K562 (cell line): Measurements from ENCODE around the gene VWA3B. TPM values are rescaled to one million over a fixed set of nuclear protein-coding genes. Genes with fewer than 3 reads are reported as not detected.

Experiments used
- ATAC-seq: fragments of 200-7000 bp; cut with Tn5 transposase; 3 replicates; pipeline ENCODE4 v1.9.1; 2020; ENCODE audit warnings: moderate library complexity
- BruUV-seq: library from RNA; stranded (reverse); fragments of 400-500 nt; replicated peaks from 2 replicates; lab custom pipeline; 2021; lab: Mats Ljungman, UMichigan
- CTCF ChIA-PET: fragments of 300-600 bp; formaldehyde crosslinking; extraction: SDS; loops from one replicate; lab custom pipeline; 2021; ENCODE audit warnings: low intra/inter-chr PET ratio; lab: Yijun Ruan, JAX
- POLR2A ChIA-PET: fragments of 300-600, 350-650 bp; sonication (Branson Sonifier 250); formaldehyde crosslinking; extraction: SDS; loops from one replicate; lab custom pipeline; 2021; ENCODE audit warnings: antibody characterized with exemption, inconsistent platforms; lab: Yijun Ruan, JAX
- DNase-seq, 4 experiments: peaks; one replicate each; pipeline versions ENCODE4 v3.0.0 to v3.0.0-alpha.2; 2011 to 2018; ENCODE audit warnings: low spot score in 3 of 4, mixed read lengths in 3 of 4; ENCODE audit errors: extremely low read depth in 1 of 4
- FAIRE-seq: peaks from 2 replicates; lab custom pipeline; 2011; peaks lifted over from hg19 to GRCh38; lab: Jason Lieb, UNC
- H2AFZ ChIP-seq: 2 replicates; pipeline ENCODE4 v1.6.0; 2011; ENCODE audit warnings: low read depth, low read length, control low read depth, inconsistent platforms
- H3K27ac ChIP-seq: fragments of 200-600 bp; 3 replicates; pipeline ENCODE4 v1.8.0; 2011; ENCODE audit warnings: low read depth, mild to moderate bottlenecking, control low read depth, inconsistent platforms, low read length, moderate library complexity, mixed read lengths; ENCODE audit errors: extremely low read depth
- H3K27me3 ChIP-seq, 2 experiments: fragments of 300-600 bp in 1 of 2; 2 replicates in 1 of 2; 3 replicates in 1 of 2; pipeline versions ENCODE4 v1.6.0 to v1.8.0; 2011; ENCODE audit warnings: inconsistent platforms in 2 of 2, low read length in 2 of 2, mild to moderate bottlenecking in 1 of 2, mixed read lengths in 1 of 2, moderate library complexity in 1 of 2; ENCODE audit not compliant: control insufficient read depth in 2 of 2, insufficient read depth in 2 of 2
- H3K36me3 ChIP-seq: fragments of 300-600 bp; 3 replicates; pipeline ENCODE4 v1.8.0; 2011; ENCODE audit warnings: mild to moderate bottlenecking, low read length, inconsistent platforms; ENCODE audit not compliant: control insufficient read depth, insufficient read depth
- H3K4me1 ChIP-seq, 2 experiments: fragments of 200-600 bp in 1 of 2; replicated peaks in 1 of 2; 2 replicates in 1 of 2; 3 replicates in 1 of 2; pipeline versions ENCODE4 v1.5.1 to v1.8.0; 2011; ENCODE audit warnings: inconsistent platforms in 2 of 2, low read length in 2 of 2, mild to moderate bottlenecking in 1 of 2, mixed read lengths in 1 of 2, moderate library complexity in 1 of 2; ENCODE audit not compliant: control insufficient read depth in 2 of 2, insufficient read depth in 2 of 2
- H3K4me2 ChIP-seq: 2 replicates; pipeline ENCODE4 v1.6.1; 2011; ENCODE audit warnings: low read length, control low read depth, inconsistent platforms, mixed read lengths; ENCODE audit not compliant: insufficient read depth
- H3K4me3 ChIP-seq: fragments of 200-600 bp; sonication (generic), shearing (Covaris generic); 2 replicates; pipeline ENCODE4 v1.5.1; 2016; ENCODE audit warnings: control low read depth, inconsistent platforms
- H3K79me2 ChIP-seq: fragments of 200-600 bp; 3 replicates; pipeline ENCODE4 v1.8.0; 2011; ENCODE audit warnings: low read length, inconsistent platforms; ENCODE audit not compliant: control insufficient read depth, insufficient read depth
- H3K9ac ChIP-seq, 2 experiments: 2 replicates each; pipeline versions ENCODE4 v1.6.0 to v1.6.1; 2011; ENCODE audit warnings: low read depth in 2 of 2, low read length in 2 of 2, control low read depth in 1 of 2, inconsistent platforms in 1 of 2, mild to moderate bottlenecking in 1 of 2, mixed read lengths in 1 of 2; ENCODE audit not compliant: insufficient read depth in 1 of 2
- H3K9me1 ChIP-seq: one replicate; pipeline ENCODE4 v1.6.0; 2011; ENCODE audit warnings: inconsistent platforms, mild to moderate bottlenecking, low read length, moderate library complexity; ENCODE audit not compliant: control insufficient read depth, insufficient read depth
- H3K9me3 ChIP-seq: replicated peaks from 2 replicates; pipeline ENCODE4 v1.5.1; 2011; ENCODE audit warnings: low read depth, low read length, inconsistent platforms; ENCODE audit not compliant: control insufficient read depth, insufficient read depth
- H4K20me1 ChIP-seq: replicated peaks from 2 replicates; pipeline ENCODE4 v1.6.1; 2011; ENCODE audit warnings: low read length, inconsistent platforms, mixed read lengths; ENCODE audit not compliant: control insufficient read depth, insufficient read depth
- JUND ChIP-seq, 2 experiments: IDR thresholded peaks; 2 replicates in 1 of 2; 3 replicates in 1 of 2; pipeline ENCODE4 v1.6.1; 2011; ENCODE audit warnings: borderline replicate concordance in 2 of 2, low read depth in 2 of 2, low read length in 2 of 2, improper control_type of control experiment in 1 of 2, missing biosample characterization in 1 of 2, missing genetic modification characterization in 1 of 2, missing genetic modification reagents in 1 of 2
- NCOR1 ChIP-seq: fragments of 450-650 bp; IDR thresholded peaks from 2 replicates; pipeline ENCODE4 v1.6.1; 2016; ENCODE audit warnings: mild to moderate bottlenecking, moderate library complexity
- NR2C1 ChIP-seq, 2 experiments: fragments of 450-650 bp; IDR thresholded peaks; 2 replicates each; pipeline ENCODE4 v1.6.1; 2017; ENCODE audit warnings: mild to moderate bottlenecking in 2 of 2, antibody characterized with exemption in 1 of 2, inconsistent platforms in 1 of 2, missing compliant biosample characterization in 1 of 2, missing genetic modification characterization in 1 of 2
- POLR2AphosphoS2 ChIP-seq: IDR thresholded peaks from 2 replicates; pipeline ENCODE4 v1.6.1; 2012; ENCODE audit warnings: low read length, improper control_type of control experiment
- SMARCE1 ChIP-seq: fragments of 450-650 bp; IDR thresholded peaks from 2 replicates; pipeline ENCODE4 v1.7.1; 2016; ENCODE audit warnings: mild to moderate bottlenecking
- STAT6 ChIP-seq: sonication (generic); formaldehyde crosslinking; IDR thresholded peaks from 2 replicates; pipeline ENCODE4 v1.8.1; 2023; ENCODE audit warnings: mild to moderate bottlenecking, missing genetic modification reagents
- ZFP91 ChIP-seq: sonication (generic); formaldehyde crosslinking; IDR thresholded peaks from 2 replicates; pipeline ENCODE4 v1.8.0; 2022; ENCODE audit warnings: mild to moderate bottlenecking, missing genetic modification reagents
- ZNF277 ChIP-seq: fragments of 250-450 bp; sonication (Bioruptor Pico); IDR thresholded peaks from 2 replicates; pipeline ENCODE4 v1.8.0; 2022; ENCODE audit warnings: inconsistent platforms, mild to moderate bottlenecking, moderate library complexity, borderline replicate concordance
- ZNF384 ChIP-seq: IDR thresholded peaks from 2 replicates; pipeline ENCODE4 v1.6.1; 2012; ENCODE audit warnings: low read depth, low read length, improper control_type of control experiment
- ZZZ3 ChIP-seq: fragments of 450-650 bp; IDR thresholded peaks from 2 replicates; pipeline ENCODE4 v1.6.1; 2016; ENCODE audit warnings: antibody characterized with exemption, mild to moderate bottlenecking, moderate library complexity
- WGBS: fragments of 100-300 bp; shearing (Covaris generic); methylation state at CpG from one replicate; pipeline ENCODE4 v1.1.6; 2016; ENCODE audit warnings: low coverage, mixed read lengths; ENCODE audit not compliant: insufficient coverage; ENCODE audit errors: missing lambda C conversion rate; 5-methylcytosine and 5-hydroxymethylcytosine counted together
- in situ Hi-C: fragments of 300-500 bp; cut with MboI; formaldehyde crosslinking; loops from 4 replicates; pipeline ENCODE4 v1.15.0; 2018; ENCODE audit warnings: inconsistent platforms, mixed read lengths
- intact Hi-C: fragments of 100-400 bp; cut with micrococcal nuclease; formaldehyde crosslinking; loops from 2 replicates; pipeline ENCODE4 v1.14.2; 2022
- polyA plus RNA-seq, 8 experiments: library from polyadenylated mRNA; depleted of rRNA in 4 of 8; stranded (reverse) in 5 of 8; unstranded in 3 of 8; fragments of >200 nt; fragmentation: Nextera tagmentation in 2 of 8; fragmentation: Illumina TruSeq in 1 of 8; extraction: Ambion mirVana in 2 of 8; extraction: Trizol in 1 of 8; gene quantifications; 2 replicates each; pipeline versions ENCODE4 v1.2.1 to v1.2.3, GENCODE V29; 2011 to 2014; ENCODE audit warnings: inconsistent platforms in 1 of 8, missing spikeins in 1 of 8
- total RNA-seq, 7 experiments: library from RNA; depleted of rRNA in 6 of 7; stranded (reverse); fragments of >200 nt in 6 of 7; fragmentation: Illumina TruSeq in 2 of 7; extraction: Trizol in 2 of 7; gene quantifications; 2 replicates each; pipeline versions ENCODE4 v1.2.1 to v1.2.3, GENCODE V29; 2011 to 2021; ENCODE audit warnings: low replicate concordance in 1 of 7
- TF ChIP-seq, protein P1 (sequence below): fragments of 450-650 bp; IDR thresholded peaks from 2 replicates; pipeline ENCODE4 v1.6.1; 2014; ENCODE audit warnings: low read depth, mild to moderate bottlenecking, moderate library complexity, borderline replicate concordance

Gene VWA3B
- total and polyA plus RNA-seq, 9 of the 15 experiments (the other 6 are each of a cell fraction or from before 2014, with no cell fraction given) = not detected

GRCh38 chr2:98140210-98140609 lies 53.2 kb downstream of the VWA3B start (continued):
- TF ChIP-seq JUND (IDR thresholded peaks at IDR 0.05; ENCODE audit: borderline replicate concordance, low read depth, low read length) (no peak), JUND (tag; IDR thresholded peaks at IDR 0.05; ENCODE audit: borderline replicate concordance, low read depth, low read length) (no peak), ZZZ3 (no peak), POLR2AphosphoS2 (no peak)

- Histone ChIP-seq H3K4me3 (no peak overlapping the region), H3K79me2 (no peaks in the 10 kb centered on the region), H4K20me1 (no peaks in the 10 kb centered on the region), H3K9me1 (no peaks in the 10 kb centered on the region), H3K9ac (no peak overlapping the region), H3K4me1 (peaks cover 0 to 3% of the 10 kb centered on the region in 2 experiments; a peak in 1 of 5 replicates), H2AFZ (no peak overlapping the region), H3K36me3 (no peaks in the 10 kb centered on the region), H3K27ac (no peak overlapping the region), H3K9me3 (no peaks in the 10 kb centered on the region), H3K27me3 (peaks cover 4 to 13% of the 10 kb centered on the region in 2 experiments; a peak in 3 of 5 replicates), H3K4me2 (no peak overlapping the region)
- in situ Hi-C loops (no loop called here), intact Hi-C loops (no loop called here)
- FAIRE-seq (no peak), DNase-seq (no peak), ATAC-seq (no peak)
- BruUV-seq = no TSS peak
- ChIA-PET POLR2A (interaction anchor here (0.8 kb wide), 1 partner anchor 36 kb away, joined by 3 read pairs; no protein-coding TSS in a partner anchor), CTCF (no interaction called here)
- WGBS = 2% methylated on average over 6 of the region's 6 CpGs
- TF ChIP-seq STAT6 (CRISPR knock-in tag) (no peak), SMARCE1 (no peak), NCOR1 (no peak), ZNF277 (CRISPR knock-in tag) (no peak), NR2C1 (IDR thresholded peaks at IDR 0.05) (no peak), NR2C1 (tag; IDR thresholded peaks at IDR 0.05) (no peak), ZNF384 (no peak), ZFP91 (CRISPR knock-in tag) (no peak)
- TF ChIP-seq, protein P1, sequence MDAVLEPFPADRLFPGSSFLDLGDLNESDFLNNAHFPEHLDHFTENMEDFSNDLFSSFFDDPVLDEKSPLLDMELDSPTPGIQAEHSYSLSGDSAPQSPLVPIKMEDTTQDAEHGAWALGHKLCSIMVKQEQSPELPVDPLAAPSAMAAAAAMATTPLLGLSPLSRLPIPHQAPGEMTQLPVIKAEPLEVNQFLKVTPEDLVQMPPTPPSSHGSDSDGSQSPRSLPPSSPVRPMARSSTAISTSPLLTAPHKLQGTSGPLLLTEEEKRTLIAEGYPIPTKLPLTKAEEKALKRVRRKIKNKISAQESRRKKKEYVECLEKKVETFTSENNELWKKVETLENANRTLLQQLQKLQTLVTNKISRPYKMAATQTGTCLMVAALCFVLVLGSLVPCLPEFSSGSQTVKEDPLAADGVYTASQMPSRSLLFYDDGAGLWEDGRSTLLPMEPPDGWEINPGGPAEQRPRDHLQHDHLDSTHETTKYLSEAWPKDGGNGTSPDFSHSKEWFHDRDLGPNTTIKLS = no peak
Observed at GRCh38 chr2:98142106-98142791, 55.3 kb downstream of the VWA3B start.
